PC-9 (cell line): ENCODE data around the gene PWWP2A. TPM values are rescaled to one million over a fixed set of nuclear protein-coding genes. Genes with fewer than 3 reads are reported as not detected.
A peak's percentile ranks its signal among the peaks of the same experiment; 100 is the strongest.

Experiments used
- BruUV-seq: library from RNA; stranded (reverse); fragments of 400-500 nt; replicated peaks from 2 replicates; lab custom pipeline; 2021; lab: Mats Ljungman, UMichigan
- CTCF ChIA-PET: fragments of 300-600 bp; sonication (Branson Sonifier 250); formaldehyde crosslinking; loops from one replicate; lab custom pipeline; 2022; ENCODE audit warnings: antibody characterized with exemption; lab: Charles Lee
- POLR2A ChIA-PET: fragments of 300-600 bp; sonication (Branson Sonifier 250); formaldehyde crosslinking; loops from one replicate; lab custom pipeline; 2022; ENCODE audit warnings: antibody characterized with exemption; ENCODE audit not compliant: unreplicated experiment; lab: Charles Lee
- DNase-seq, 2 experiments: peaks; one replicate each; pipeline versions ENCODE4 v3.0.0 to v3.0.0-alpha.2; 2015 to 2022; ENCODE audit warnings: mixed read lengths in 1 of 2
- H2AFZ ChIP-seq: fragments of 200-600 bp; sonication (generic); 2 replicates; pipeline ENCODE4 v1.8.1; 2017; ENCODE audit warnings: antibody characterized with exemption
- H3F3A ChIP-seq: fragments of 200-600 bp; sonication (generic); 2 replicates; pipeline ENCODE4 v1.8.1; 2017; ENCODE audit warnings: antibody characterized with exemption, mild to moderate bottlenecking, low read depth; ENCODE audit not compliant: insufficient read depth
- H3K27ac ChIP-seq: fragments of 200-600 bp; sonication (generic); 2 replicates; pipeline ENCODE4 v1.6.1; 2016; ENCODE audit warnings: mixed run types
- H3K27me3 ChIP-seq: fragments of 200-600 bp; sonication (generic); 2 replicates; pipeline ENCODE4 v1.6.1; 2016; ENCODE audit warnings: low read depth, mixed run types; ENCODE audit not compliant: insufficient read depth
- H3K36me3 ChIP-seq: fragments of 200-600 bp; sonication (generic); 2 replicates; pipeline ENCODE4 v1.6.1; 2016; ENCODE audit warnings: low read depth, mixed run types
- H3K4me1 ChIP-seq: fragments of 200-600 bp; sonication (generic); replicated peaks from 2 replicates; pipeline ENCODE4 v1.6.1; 2016; ENCODE audit warnings: mixed run types; ENCODE audit not compliant: insufficient read depth
- H3K4me2 ChIP-seq: fragments of 200-600 bp; sonication (generic); 2 replicates; pipeline ENCODE4 v1.6.1; 2017; ENCODE audit warnings: mixed run types
- H3K4me3 ChIP-seq: fragments of 200-600 bp; sonication (generic); 2 replicates; pipeline ENCODE4 v1.6.1; 2016; ENCODE audit warnings: mixed run types
- H3K79me2 ChIP-seq: fragments of 200-600 bp; sonication (generic); 2 replicates; pipeline ENCODE4 v1.6.1; 2017; ENCODE audit warnings: low read depth, mixed run types
- H3K9me2 ChIP-seq: fragments of 200-600 bp; sonication (generic); 2 replicates; pipeline ENCODE4 v1.8.1; 2017; ENCODE audit warnings: mild to moderate bottlenecking; ENCODE audit not compliant: insufficient read depth
- H3K9me3 ChIP-seq: fragments of 200-600 bp; sonication (generic); 2 replicates; pipeline ENCODE4 v1.8.1; 2016; ENCODE audit warnings: low read depth; ENCODE audit not compliant: insufficient read depth
- H4K20me1 ChIP-seq: fragments of 200-600 bp; sonication (generic); 2 replicates; pipeline ENCODE4 v1.8.1; 2017; ENCODE audit not compliant: insufficient read depth
- CTCF ChIP-seq: fragments of 200-600 bp; sonication (generic); conservative IDR thresholded peaks from 2 replicates; pipeline ENCODE4 v1.6.1; 2017; ENCODE audit warnings: mixed run types, antibody characterized with exemption, mild to moderate bottlenecking, moderate library complexity
- EZH2 ChIP-seq: fragments of 200-600 bp; sonication (generic); IDR thresholded peaks from 2 replicates; pipeline ENCODE4 v1.8.0; 2017; ENCODE audit warnings: antibody characterized with exemption, low read depth
- intact Hi-C: fragments of 100-400 bp; cut with micrococcal nuclease; formaldehyde crosslinking; loops from one replicate; pipeline ENCODE4 v1.10.0; 2022; ENCODE audit not compliant: unreplicated experiment
- total RNA-seq: library from RNA; stranded (reverse); gene quantifications from 2 replicates; pipeline ENCODE4 v1.2.3, GENCODE V29; 2021

The PWWP2A gene
- total RNA-seq, 1 experiment from 2014 or later = 19.9 TPM

DNA sequence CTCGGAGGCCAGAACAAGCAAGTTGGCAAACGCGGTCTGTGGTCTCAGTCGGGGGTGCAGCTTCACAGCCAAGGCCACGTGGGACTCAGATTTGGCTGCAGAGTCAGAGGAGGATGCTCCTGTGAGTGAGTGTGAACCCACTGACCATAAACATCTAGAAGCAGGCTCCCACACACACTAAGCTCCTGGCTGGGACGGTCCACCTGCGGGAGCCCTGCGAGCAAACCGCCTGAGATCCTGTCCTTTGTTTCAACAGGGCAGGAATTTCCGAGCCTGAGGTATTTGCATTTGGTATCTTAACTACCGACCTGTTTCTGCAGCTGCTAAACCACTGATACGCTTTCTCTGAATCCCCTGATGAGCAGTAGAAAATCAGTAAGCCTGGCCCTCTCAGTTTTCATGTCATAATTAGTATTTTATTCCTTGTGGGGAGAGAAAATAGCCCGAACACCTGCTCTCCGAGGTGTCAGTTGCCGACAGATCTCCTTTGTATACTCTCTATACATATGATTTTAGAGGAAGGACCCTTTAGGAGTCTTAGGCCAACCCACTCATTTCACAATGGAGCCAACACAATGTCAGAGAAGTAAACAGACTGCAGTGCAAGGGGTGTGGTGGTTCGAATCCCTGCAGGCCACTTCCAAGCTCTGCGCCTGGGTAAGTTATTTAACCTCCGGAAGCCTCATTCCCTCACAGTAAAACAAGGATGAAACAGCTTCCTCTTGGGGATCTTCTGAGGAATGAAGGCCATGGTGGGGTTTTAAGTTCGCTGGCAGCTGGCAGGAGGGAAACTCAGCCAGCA is 40.9 kb upstream of the PWWP2A start:
- Histone ChIP-seq H4K20me1 (no peaks in the 10 kb centered on the region), H3K4me3 (no peak overlapping the region), H3F3A (peaks cover 20% of the 10 kb centered on the region; the same call in 1 of the 2 replicates), H3K9me2 (no peaks in the 10 kb centered on the region), H3K4me2 (no peak overlapping the region), H3K36me3 (no peaks in the 10 kb centered on the region), H3K9me3 (no peaks in the 10 kb centered on the region), H3K79me2 (no peaks in the 10 kb centered on the region), H3K4me1 (peaks cover 20% of the 10 kb centered on the region), H3K27me3 (no peaks in the 10 kb centered on the region), H2AFZ (0 out of 2 replicates have a peak overlapping the region, but pooled peaks have one; percentile 6), H3K27ac (no peak overlapping the region)
- intact Hi-C loops = no loop called here
- peak in 1 of 2 experiments; percentile 21 for DNase-seq
- BruUV-seq = no TSS peak
- TF ChIP-seq CTCF (no peak), EZH2 (no peak)
- POLR2A ChIA-PET = interaction anchor here (0.7 kb wide), 1 partner anchor 53 kb away, joined by 5 read pairs; no protein-coding TSS in a partner anchor
- CTCF ChIA-PET = interaction anchor here (0.6 kb wide), 1 partner anchor 28 kb away, joined by 7 read pairs; no protein-coding TSS in a partner anchor

- Histone ChIP-seq H2AFZ (no peak overlapping the region), H3K27me3 (no peaks in the 10 kb centered on the region), H3F3A (peaks cover 17% of the 10 kb centered on the region), H3K4me2 (no peak overlapping the region), H3K4me1 (peaks cover 16% of the 10 kb centered on the region), H3K9me3 (no peaks in the 10 kb centered on the region), H3K79me2 (no peaks in the 10 kb centered on the region), H3K9me2 (no peaks in the 10 kb centered on the region), H3K4me3 (no peak overlapping the region), H3K36me3 (no peaks in the 10 kb centered on the region), H4K20me1 (no peaks in the 10 kb centered on the region), H3K27ac (no peak overlapping the region)
- intact Hi-C loops = no loop called here
- CTCF ChIA-PET = no interaction called here
- no TSS peak for BruUV-seq
- no peak for DNase-seq
- TF ChIP-seq CTCF (no peak; the same call in 1 of the 2 replicates), EZH2 (no peak)
- POLR2A ChIA-PET = interaction anchor here (0.6 kb wide), 1 partner anchor 18 kb away, joined by 6 read pairs; no protein-coding TSS in a partner anchor
Measured at GRCh38 chr5:160158087-160158486, 38.8 kb upstream of the PWWP2A start.

- Histone ChIP-seq H3F3A (peaks cover 17% of the 10 kb centered on the region), H3K27me3 (no peaks in the 10 kb centered on the region), H4K20me1 (no peaks in the 10 kb centered on the region), H3K4me1 (peaks cover 16% of the 10 kb centered on the region), H2AFZ (no peak overlapping the region), H3K9me3 (no peaks in the 10 kb centered on the region), H3K36me3 (no peaks in the 10 kb centered on the region), H3K9me2 (no peaks in the 10 kb centered on the region), H3K4me3 (no peak overlapping the region), H3K4me2 (0 out of 2 replicates have a peak overlapping the region, but pooled peaks have one; percentile 0), H3K27ac (no peak overlapping the region), H3K79me2 (no peaks in the 10 kb centered on the region)
- intact Hi-C loops = loop anchor here (1.0 to 2.0 kb wide), 3 partner anchors 10 to 36 kb away; partner anchors contain the start of gene PWWP2A
- BruUV-seq = no TSS peak
- ChIA-PET CTCF (no interaction called here), POLR2A (no interaction called here)
- DNase-seq = peak; percentile 47 to 91
- no peak for TF ChIP-seq EZH2
- TF ChIP-seq CTCF = no peak
Measured at GRCh38 chr5:160155017-160155750, 35.9 kb upstream of the PWWP2A start.
